ENCODE results near the gene ITPR1. TPM values are rescaled to one million over a fixed set of nuclear protein-coding genes. Genes with fewer than 3 reads are reported as not detected.

The ITPR1 gene
- total and polyA plus RNA-seq, 2 of the 4 experiments (the other 2 are of a cell fraction): 1.8 to 5.7 TPM

- intact Hi-C loops (cut with micrococcal nuclease): no loop called here
- no TSS peak for BruUV-seq (replicated peaks)
- Histone ChIP-seq H3K27ac (ENCODE audit: insufficient read depth, low read length) (no peak overlapping the region), H2AK9ac (replicated peaks; ENCODE audit: low read depth, low read length, poor library complexity) (no peak overlapping the region), H2BK120ac (ENCODE audit: low read depth, low read length) (no peak overlapping the region), H3K56ac (ENCODE audit: extremely low read depth, insufficient read depth, low read length) (no peak overlapping the region), H3K14ac (replicated peaks; ENCODE audit: low read depth, low read length) (no peak overlapping the region), H3K9me1 (ENCODE audit: insufficient read depth, low read length) (no peaks in the 10 kb centered on the region; the same call in 1 of the 2 replicates), H2AK5ac (ENCODE audit: low read depth, low read length) (no peak overlapping the region), H3K18ac (ENCODE audit: low read depth, low read length) (no peak overlapping the region), H2BK5ac (ENCODE audit: low read depth, low read length, poor library complexity, severe bottlenecking) (no peak overlapping the region), H4K8ac (ENCODE audit: low read depth in 2 of 2, low read length in 2 of 2) (no peak overlapping the region), H3K4me2 (ENCODE audit: low read depth, low read length) (no peak overlapping the region), H3K9me3 (ENCODE audit: control insufficient read depth, insufficient read depth, low read length) (no peaks in the 10 kb centered on the region), H4K5ac (ENCODE audit: low read depth, low read length) (no peak overlapping the region), H4K91ac (ENCODE audit: insufficient read depth, low read depth, low read length) (no peak overlapping the region), H3K23ac (ENCODE audit: low read depth, low read length) (no peak overlapping the region), H3K36me3 (ENCODE audit: control insufficient read depth, insufficient read depth, low read length) (no peaks in the 10 kb centered on the region), H3K9ac (ENCODE audit: low read depth, low read length) (no peak overlapping the region), H2BK20ac (ENCODE audit: low read depth, low read length) (no peak overlapping the region), H3K79me1 (ENCODE audit: low read depth in 1 of 2, low read length in 2 of 2) (no peaks in the 10 kb centered on the region), H4K20me1 (ENCODE audit: insufficient read depth, low read length) (no peaks in the 10 kb centered on the region), H3K4me3 (ENCODE audit: insufficient read depth, low read depth, low read length) (no peak overlapping the region), H3K4ac (ENCODE audit: low read depth, low read length) (no peak overlapping the region), H3K27me3 (ENCODE audit: control insufficient read depth, insufficient read depth, low read length) (peaks cover 4% of the 10 kb centered on the region), H2AFZ (replicated peaks; ENCODE audit: low read length, poor library complexity) (no peak overlapping the region), H3K4me1 (ENCODE audit: control insufficient read depth, insufficient read depth, low read length) (no peaks in the 10 kb centered on the region), H2BK15ac (ENCODE audit: low read depth, low read length) (no peak overlapping the region)
- CTCF ChIA-PET: no interaction called here
- no peak for ATAC-seq (ENCODE audit: low read depth)
- in situ Hi-C loops (cut with MboI; ENCODE audit: low sequenced_read_pairs): no loop called here
- no peak for TF ChIP-seq FOS (IDR thresholded peaks at IDR 0.05; ENCODE audit: low read depth, low read length)
- no peak for TF ChIP-seq RCOR1 (IDR thresholded peaks at IDR 0.05; ENCODE audit: insufficient replicate concordance, low read length)
- TF ChIP-seq ELK1 (IDR thresholded peaks at IDR 0.05; ENCODE audit: borderline replicate concordance, low read depth, low read length): no peak
- no peak for TF ChIP-seq MAZ (IDR thresholded peaks at IDR 0.05; ENCODE audit: borderline replicate concordance, low read depth, low read length)
- no peak for TF ChIP-seq NFE2L2 (IDR thresholded peaks at IDR 0.05; ENCODE audit: low read depth, low read length)
- TF ChIP-seq CTCF (conservative IDR thresholded peaks at IDR 0.05; ENCODE audit: low read depth, low read length): no peak
- TF ChIP-seq MAFK (IDR thresholded peaks at IDR 0.05; ENCODE audit: low read depth, low read length): no peak
- no peak for TF ChIP-seq SMC3 (IDR thresholded peaks at IDR 0.05; ENCODE audit: low read depth, low read length)
- no peak for TF ChIP-seq MXI1 (IDR thresholded peaks at IDR 0.05; ENCODE audit: borderline replicate concordance, low read depth, low read length)
- TF ChIP-seq USF2 (IDR thresholded peaks at IDR 0.05; ENCODE audit: low read depth, low read length): no peak
- TF ChIP-seq POLR2A (IDR thresholded peaks at IDR 0.05; ENCODE audit: low read depth, low read length): no peak
- TF ChIP-seq BHLHE40 (IDR thresholded peaks at IDR 0.05; ENCODE audit: low read depth, low read length): no peak
- TF ChIP-seq CHD1 (IDR thresholded peaks at IDR 0.05; ENCODE audit: low read depth, low read length): no peak
- no peak for TF ChIP-seq CEBPB (IDR thresholded peaks at IDR 0.05; ENCODE audit: low read depth, low read length)
- TF ChIP-seq RFX5 (IDR thresholded peaks at IDR 0.05; ENCODE audit: low read depth, low read length): no peak
- no peak for DNase-seq
- dilution Hi-C loops (cut with HindIII; ENCODE audit: low sequenced_read_pairs, unreplicated experiment): no loop called here
- WGBS, 2 experiments (ENCODE audit: extremely low coverage in 2 of 2, insufficient read length in 1 of 2): no CpG with 5 or more reads among the region's 4 CpGs
- POLR2A ChIA-PET (ENCODE audit: unreplicated experiment): no interaction called here
Observed at GRCh38 chr3:4808637-4809036, 315.5 kb downstream of the ITPR1 start.
